ENCODE measurements around the gene COG6.

DNA sequence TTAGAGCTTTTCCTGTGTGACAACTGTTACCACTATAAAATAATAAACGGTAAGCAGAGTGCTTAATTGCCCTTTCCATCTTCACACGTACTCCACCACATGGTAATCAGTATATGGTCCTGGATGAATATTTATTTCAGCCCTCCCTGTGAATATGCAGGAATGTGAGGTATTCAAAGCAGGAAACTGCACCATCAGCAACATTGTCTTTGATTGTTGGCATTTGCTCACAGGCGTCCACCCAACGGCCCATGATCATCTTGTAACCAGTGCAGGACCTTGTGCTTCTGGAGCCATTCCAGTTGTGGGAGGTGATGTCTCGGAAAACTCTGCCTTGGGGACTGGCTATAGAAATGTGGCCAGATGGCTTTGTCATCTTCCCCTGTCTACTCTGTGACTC lies 132.6 kb downstream of the COG6 start:
- TF ChIP-seq NR2F1 (conservative IDR thresholded peaks at IDR 0.05) = no peak
- TF ChIP-seq STAT3 (IDR thresholded peaks at IDR 0.05; ENCODE audit: low read depth, low read length) = no peak
- TF ChIP-seq, protein P1, sequence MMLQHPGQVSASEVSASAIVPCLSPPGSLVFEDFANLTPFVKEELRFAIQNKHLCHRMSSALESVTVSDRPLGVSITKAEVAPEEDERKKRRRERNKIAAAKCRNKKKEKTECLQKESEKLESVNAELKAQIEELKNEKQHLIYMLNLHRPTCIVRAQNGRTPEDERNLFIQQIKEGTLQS (IDR thresholded peaks at IDR 0.05; ENCODE audit: borderline replicate concordance, extremely low read depth, low read depth, low read length) = no peak
- TF ChIP-seq PAX8 (IDR thresholded peaks at IDR 0.05) = no peak
- TF ChIP-seq RUNX3 (IDR thresholded peaks at IDR 0.05; ENCODE audit: low read length) = no peak
- TF ChIP-seq HDAC2 (IDR thresholded peaks at IDR 0.05) = no peak
- no peak for TF ChIP-seq EZH2 (IDR thresholded peaks at IDR 0.05; ENCODE audit: borderline replicate concordance, control insufficient read depth, low read depth, low read length)
- no peak for TF ChIP-seq TCF12 (IDR thresholded peaks at IDR 0.05; ENCODE audit: low read depth, low read length)
- no peak for TF ChIP-seq FOXK2 (IDR thresholded peaks at IDR 0.05)
- TF ChIP-seq, protein P2, sequence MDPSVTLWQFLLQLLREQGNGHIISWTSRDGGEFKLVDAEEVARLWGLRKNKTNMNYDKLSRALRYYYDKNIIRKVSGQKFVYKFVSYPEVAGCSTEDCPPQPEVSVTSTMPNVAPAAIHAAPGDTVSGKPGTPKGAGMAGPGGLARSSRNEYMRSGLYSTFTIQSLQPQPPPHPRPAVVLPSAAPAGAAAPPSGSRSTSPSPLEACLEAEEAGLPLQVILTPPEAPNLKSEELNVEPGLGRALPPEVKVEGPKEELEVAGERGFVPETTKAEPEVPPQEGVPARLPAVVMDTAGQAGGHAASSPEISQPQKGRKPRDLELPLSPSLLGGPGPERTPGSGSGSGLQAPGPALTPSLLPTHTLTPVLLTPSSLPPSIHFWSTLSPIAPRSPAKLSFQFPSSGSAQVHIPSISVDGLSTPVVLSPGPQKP (IDR thresholded peaks at IDR 0.05; ENCODE audit: low read depth, low read length) = no peak
- TF ChIP-seq PML (IDR thresholded peaks at IDR 0.05; ENCODE audit: low read length) = no peak

Data from GM12878 (cell line).